ENCODE data around the gene PEMT. TPM values are rescaled to one million over a fixed set of nuclear protein-coding genes. Genes with fewer than 3 reads are reported as not detected.

Gene PEMT
- total RNA-seq, 2 experiments from 2014 or later: 11.4 to 12.0 TPM

DNA sequence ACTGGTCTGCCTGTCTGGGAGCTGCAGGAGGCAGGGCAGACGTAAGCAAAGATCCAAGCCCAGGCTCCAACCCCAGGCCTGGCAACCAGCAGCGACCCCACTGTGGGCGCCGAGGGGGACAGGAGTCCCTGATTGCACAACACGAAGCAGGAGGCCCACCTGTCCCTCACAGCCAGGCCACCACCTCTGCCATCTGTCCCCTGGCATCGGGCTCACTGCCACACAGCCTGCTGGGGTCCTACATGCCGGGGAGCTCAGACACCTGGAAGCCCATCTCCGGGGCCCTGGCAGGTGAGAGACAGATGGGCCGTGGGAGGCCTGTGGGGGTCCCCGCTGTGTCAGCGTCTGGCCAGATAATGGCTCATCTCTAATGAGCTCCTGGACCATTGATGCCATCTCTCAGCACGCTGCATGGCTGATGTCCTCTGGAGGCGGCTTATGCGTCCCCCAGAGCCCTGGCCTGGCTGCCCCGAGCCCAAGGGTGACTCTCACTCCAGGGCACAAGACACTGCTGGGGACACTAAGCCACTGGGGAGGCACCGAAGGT is 84.0 kb downstream of the PEMT start:
- Mint-ChIP-seq H3K27ac (no peak overlapping the region), H3K9me3 (no peaks in the 10 kb centered on the region), H3K27me3 (no peaks in the 10 kb centered on the region), H3K4me1 (ENCODE audit: low read depth) (no peaks in the 10 kb centered on the region), H3K4me3 (no peak overlapping the region), H3K36me3 (ENCODE audit: low read depth) (no peaks in the 10 kb centered on the region)
- DNase-seq: no peak
- Histone ChIP-seq H3K36me3 (ENCODE audit: insufficient read depth, low read length) (no peaks in the 10 kb centered on the region), H3K9me3 (ENCODE audit: control insufficient read depth in 1 of 2, insufficient read depth in 1 of 2, low read length in 2 of 2) (no peaks in the 10 kb centered on the region), H3K27ac (ENCODE audit: low read depth in 1 of 2, low read length in 2 of 2) (no peak overlapping the region), H3K4me1 (ENCODE audit: insufficient read depth, low read length) (peaks cover 5% of the 10 kb centered on the region), H3K4me3 (ENCODE audit: low read length) (no peak overlapping the region), H3K27me3 (ENCODE audit: control insufficient read depth in 1 of 2, insufficient read depth in 2 of 2, low read length in 2 of 2) (no peaks in the 10 kb centered on the region)
- ATAC-seq (ENCODE audit: poor library complexity): no peak
- intact Hi-C loops (cut with DNase I, micrococcal nuclease): no loop called here
- ChIA-PET POLR2A (no interaction called here), CTCF (interaction anchor here (1.7 kb wide), 1 partner anchor 11 kb away, joined by 6 read pairs; the partner anchor contains the start of gene RASD1)
- TF ChIP-seq, protein P1, sequence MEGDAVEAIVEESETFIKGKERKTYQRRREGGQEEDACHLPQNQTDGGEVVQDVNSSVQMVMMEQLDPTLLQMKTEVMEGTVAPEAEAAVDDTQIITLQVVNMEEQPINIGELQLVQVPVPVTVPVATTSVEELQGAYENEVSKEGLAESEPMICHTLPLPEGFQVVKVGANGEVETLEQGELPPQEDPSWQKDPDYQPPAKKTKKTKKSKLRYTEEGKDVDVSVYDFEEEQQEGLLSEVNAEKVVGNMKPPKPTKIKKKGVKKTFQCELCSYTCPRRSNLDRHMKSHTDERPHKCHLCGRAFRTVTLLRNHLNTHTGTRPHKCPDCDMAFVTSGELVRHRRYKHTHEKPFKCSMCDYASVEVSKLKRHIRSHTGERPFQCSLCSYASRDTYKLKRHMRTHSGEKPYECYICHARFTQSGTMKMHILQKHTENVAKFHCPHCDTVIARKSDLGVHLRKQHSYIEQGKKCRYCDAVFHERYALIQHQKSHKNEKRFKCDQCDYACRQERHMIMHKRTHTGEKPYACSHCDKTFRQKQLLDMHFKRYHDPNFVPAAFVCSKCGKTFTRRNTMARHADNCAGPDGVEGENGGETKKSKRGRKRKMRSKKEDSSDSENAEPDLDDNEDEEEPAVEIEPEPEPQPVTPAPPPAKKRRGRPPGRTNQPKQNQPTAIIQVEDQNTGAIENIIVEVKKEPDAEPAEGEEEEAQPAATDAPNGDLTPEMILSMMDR (IDR thresholded peaks at IDR 0.05): no peak

DNA sequence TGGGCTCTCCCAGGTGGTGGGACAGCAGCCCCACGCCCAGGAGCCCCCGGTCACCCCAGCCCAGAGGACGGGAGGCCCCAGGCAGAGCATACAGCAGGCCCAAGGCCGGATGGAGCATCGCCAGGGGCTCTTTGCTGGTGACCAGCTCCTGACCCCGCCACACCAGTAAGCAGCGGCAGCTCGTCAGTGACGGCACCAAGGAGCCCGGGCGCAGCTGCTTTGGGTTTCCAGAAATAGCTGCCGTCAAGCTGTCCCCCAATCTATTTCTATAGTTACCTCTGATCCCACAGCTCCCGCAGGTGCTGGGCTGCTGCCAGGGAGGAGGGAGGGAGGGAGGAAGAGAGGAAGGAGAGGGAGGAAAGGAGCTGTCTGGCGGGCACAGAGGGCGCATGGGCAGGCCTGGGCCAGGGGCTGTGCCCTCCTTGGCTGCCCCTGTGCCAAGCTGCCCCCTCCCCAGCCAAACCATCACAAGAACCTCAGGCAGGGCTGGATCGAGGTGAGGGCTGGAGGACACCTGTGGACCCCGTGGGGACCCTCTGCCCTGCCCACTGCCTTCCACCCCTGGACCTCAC is 84.5 kb downstream of the PEMT start:
- ATAC-seq (ENCODE audit: poor library complexity): no peak
- CTCF ChIA-PET: interaction anchor here (1.7 kb wide), 1 partner anchor 10 kb away, joined by 6 read pairs; the partner anchor contains the start of gene RASD1

DNA sequence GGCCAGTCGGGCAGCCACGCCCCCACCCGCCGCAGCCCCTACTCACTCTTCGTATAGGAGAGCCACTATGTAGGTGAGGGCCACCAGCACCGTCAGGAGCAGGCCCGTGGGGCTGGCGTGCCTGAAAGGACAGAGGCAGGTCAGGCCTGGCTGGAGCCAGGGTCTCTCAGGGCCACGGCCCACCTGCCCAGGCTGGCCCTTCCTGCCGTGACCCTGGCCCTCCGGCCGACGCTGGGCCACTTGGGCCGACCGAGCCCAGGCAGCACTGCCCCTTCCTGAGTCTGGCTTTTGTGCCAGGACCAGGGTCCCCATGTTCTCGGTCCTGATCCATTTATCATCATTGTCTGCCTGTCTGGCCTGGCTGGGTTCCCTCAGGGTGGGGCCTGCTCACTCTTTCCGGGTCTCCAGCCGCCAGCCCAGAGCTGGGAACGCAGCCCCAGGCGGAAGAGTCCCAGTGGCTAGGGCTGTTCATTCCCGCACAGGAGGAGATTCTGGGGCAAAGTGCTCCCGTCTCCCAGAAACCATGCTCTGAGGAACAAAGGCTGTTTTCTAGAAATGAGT is 85.2 kb downstream of the PEMT start:
- intact Hi-C loops (cut with DNase I, micrococcal nuclease): no loop called here
- ChIA-PET CTCF (interaction anchor here (1.7 kb wide), 1 partner anchor 10 kb away, joined by 6 read pairs; the partner anchor contains the start of gene RASD1), POLR2A (no interaction called here)
- no peaks in the 10 kb centered on the region for H3K9me3 Mint-ChIP-seq
- H3K27me3 Mint-ChIP-seq: peaks cover 6% of the 10 kb centered on the region
- H3K4me3 Mint-ChIP-seq: no peak overlapping the region
- H3K36me3 ChIP-seq (ENCODE audit: insufficient read depth, low read length): no peaks in the 10 kb centered on the region
- peaks cover 5% of the 10 kb centered on the region for H3K4me1 ChIP-seq (ENCODE audit: insufficient read depth, low read length)
- ATAC-seq (ENCODE audit: poor library complexity) (no peak), DNase-seq (no peak)
- no peaks in the 10 kb centered on the region for H3K9me3 ChIP-seq (ENCODE audit: control insufficient read depth in 1 of 2, insufficient read depth in 1 of 2, low read length in 2 of 2)
- H3K27ac Mint-ChIP-seq: no peak overlapping the region
- H3K4me1 Mint-ChIP-seq (ENCODE audit: low read depth): no peaks in the 10 kb centered on the region
- no peaks in the 10 kb centered on the region for H3K36me3 Mint-ChIP-seq (ENCODE audit: low read depth)
- no peak overlapping the region for H3K27ac ChIP-seq (ENCODE audit: low read depth in 1 of 2, low read length in 2 of 2)
- TF ChIP-seq, protein P1 (IDR thresholded peaks at IDR 0.05): no peak
- peaks cover 0 to under 1% of the 10 kb centered on the region in 2 experiments for H3K27me3 ChIP-seq (ENCODE audit: control insufficient read depth in 1 of 2, insufficient read depth in 2 of 2, low read length in 2 of 2)
- no peak overlapping the region for H3K4me3 ChIP-seq (ENCODE audit: low read length)

More for the DNA sequence above, 84.5 kb downstream of the PEMT start:
- Histone ChIP-seq H3K4me1 (ENCODE audit: insufficient read depth, low read length) (peaks cover 5% of the 10 kb centered on the region), H3K27ac (ENCODE audit: low read depth in 1 of 2, low read length in 2 of 2) (no peak overlapping the region), H3K9me3 (ENCODE audit: control insufficient read depth in 1 of 2, insufficient read depth in 1 of 2, low read length in 2 of 2) (no peaks in the 10 kb centered on the region), H3K36me3 (ENCODE audit: insufficient read depth, low read length) (no peaks in the 10 kb centered on the region), H3K4me3 (ENCODE audit: low read length) (no peak overlapping the region), H3K27me3 (ENCODE audit: control insufficient read depth in 1 of 2, insufficient read depth in 2 of 2, low read length in 2 of 2) (no peaks in the 10 kb centered on the region)
- H3K4me3 Mint-ChIP-seq: no peak overlapping the region
- intact Hi-C loops (cut with DNase I, micrococcal nuclease): no loop called here
- H3K27ac Mint-ChIP-seq: no peak overlapping the region
- TF ChIP-seq, protein P1 (IDR thresholded peaks at IDR 0.05): no peak
- H3K36me3 Mint-ChIP-seq (ENCODE audit: low read depth): no peaks in the 10 kb centered on the region
- peaks cover 4% of the 10 kb centered on the region for H3K27me3 Mint-ChIP-seq
- POLR2A ChIA-PET: no interaction called here
- DNase-seq: no peak
- H3K9me3 Mint-ChIP-seq: no peaks in the 10 kb centered on the region
- no peaks in the 10 kb centered on the region for H3K4me1 Mint-ChIP-seq (ENCODE audit: low read depth)

Data from CD4-positive, alpha-beta T cell (primary cell).